A549 (cell line): Measurements from ENCODE around the gene CD37. TPM values are rescaled to one million over a fixed set of nuclear protein-coding genes. Genes with fewer than 3 reads are reported as not detected.
A peak's percentile ranks its signal among the peaks of the same experiment; 100 is the strongest.

Experiments
- ATAC-seq, 2 experiments: fragments of 200-7000 bp in 1 of 2; fragments of >200 bp in 1 of 2; cut with Nextera tagmentation in 1 of 2; cut with Tn5 transposase in 1 of 2; 3 replicates each; pipeline versions ENCODE4 v1.8.0 to v1.9.1; 2018 to 2020; ENCODE audit warnings: mild to moderate bottlenecking in 1 of 2, moderate library complexity in 1 of 2
- CTCF ChIA-PET: fragments of 300-600 bp; sonication (Branson Sonifier 250); formaldehyde crosslinking; extraction: SDS; loops from one replicate; lab custom pipeline; 2021; ENCODE audit warnings: antibody characterized with exemption, inconsistent platforms; lab: Yijun Ruan, JAX
- POLR2A ChIA-PET: fragments of 350-600 bp; formaldehyde crosslinking; extraction: SDS; loops from one replicate; lab custom pipeline; 2021; ENCODE audit warnings: antibody characterized with exemption, inconsistent platforms; lab: Yijun Ruan, JAX
- DNase-seq, 2 experiments: peaks; one replicate each; pipeline versions ENCODE4 v3.0.0 to v3.0.0-alpha.2; 2011 to 2016; ENCODE audit warnings: low read depth in 1 of 2, low spot score in 1 of 2
- FAIRE-seq: peaks from 2 replicates; lab custom pipeline; 2011; peaks lifted over from hg19 to GRCh38; lab: Jason Lieb, UNC
- H3K27ac ChIP-seq, 2 experiments: fragments of >200 bp; sonication (Bioruptor Twin); formaldehyde crosslinking; 3 replicates each; pipeline ENCODE4 v1.5.1; 2016 to 2017
- H3K4me1 ChIP-seq: fragments of >200 bp; sonication (Bioruptor Twin); formaldehyde crosslinking; 3 replicates; pipeline ENCODE4 v1.6.1; 2016
- H3K4me2 ChIP-seq: fragments of >200 bp; sonication (Bioruptor Twin); formaldehyde crosslinking; 3 replicates; pipeline ENCODE4 v1.6.1; 2016
- H3K4me3 ChIP-seq: fragments of >200 bp; sonication (Bioruptor Twin); formaldehyde crosslinking; 3 replicates; pipeline ENCODE4 v1.5.1; 2016
- H3K9me3 ChIP-seq: fragments of >200 bp; sonication (Bioruptor Twin); formaldehyde crosslinking; 3 replicates; pipeline ENCODE4 v1.6.1; 2016
- CBX2 ChIP-seq: fragments of 200-600 bp; sonication (generic); IDR thresholded peaks from 2 replicates; pipeline ENCODE4 v1.6.1; 2016; ENCODE audit warnings: low read depth, mild to moderate bottlenecking, borderline replicate concordance
- CBX8 ChIP-seq: fragments of 200-600 bp; sonication (generic); IDR thresholded peaks from 2 replicates; pipeline ENCODE4 v1.6.1; 2016
- CHD4 ChIP-seq: fragments of 200-600 bp; sonication (generic); IDR thresholded peaks from 2 replicates; pipeline ENCODE4 v1.6.1; 2016; ENCODE audit warnings: antibody characterized with exemption, mild to moderate bottlenecking, borderline replicate concordance
- E2F6 ChIP-seq: IDR thresholded peaks from 2 replicates; pipeline ENCODE4 v1.6.1; 2012; ENCODE audit warnings: low read depth, borderline replicate concordance
- FOXS1 ChIP-seq: fragments of 250-450 bp; sonication (Bioruptor Pico); IDR thresholded peaks from 2 replicates; pipeline ENCODE4 v1.5.0; 2020; ENCODE audit warnings: mild to moderate bottlenecking, moderate library complexity
- GATA3 ChIP-seq: IDR thresholded peaks from 2 replicates; pipeline ENCODE4 v1.6.1; 2012; ENCODE audit warnings: borderline replicate concordance
- HES2 ChIP-seq: fragments of >200 bp; sonication (Bioruptor Twin); formaldehyde crosslinking; IDR thresholded peaks from 2 replicates; pipeline ENCODE4 v1.6.1; 2016
- HOXB13 ChIP-seq: fragments of 250-450 bp; sonication (Bioruptor Pico); IDR thresholded peaks from 2 replicates; pipeline ENCODE4 v1.5.0; 2020; ENCODE audit warnings: low read depth, mild to moderate bottlenecking, moderate library complexity
- JUN ChIP-seq, 2 experiments: fragments of >200 bp; sonication (Bioruptor Twin); formaldehyde crosslinking; IDR thresholded peaks; 2 replicates in 1 of 2; 3 replicates in 1 of 2; pipeline ENCODE4 v1.6.1; 2016 to 2017
- JUNB ChIP-seq: fragments of >200 bp; sonication (Bioruptor Twin); formaldehyde crosslinking; IDR thresholded peaks from 2 replicates; pipeline ENCODE4 v1.6.1; 2016
- MAZ ChIP-seq: fragments of 150-350 bp; IDR thresholded peaks from 2 replicates; pipeline ENCODE4 v1.6.1; 2014; ENCODE audit warnings: antibody characterized with exemption, low read depth, low read length, borderline replicate concordance
- NPAS2 ChIP-seq: fragments of 250-450 bp; sonication (Bioruptor Pico); IDR thresholded peaks from 2 replicates; pipeline ENCODE4 v1.8.0; 2022; ENCODE audit warnings: mild to moderate bottlenecking, moderate library complexity, borderline replicate concordance
- PBX3 ChIP-seq: IDR thresholded peaks from 2 replicates; pipeline ENCODE4 v1.6.1; 2012
- PHF8 ChIP-seq: fragments of 200-600 bp; sonication (generic); IDR thresholded peaks from 2 replicates; pipeline ENCODE4 v1.6.1; 2016; ENCODE audit warnings: low read depth, mild to moderate bottlenecking, antibody characterized with exemption, moderate library complexity, borderline replicate concordance
- TFCP2L1 ChIP-seq: fragments of 250-450 bp; sonication (Bioruptor Pico); IDR thresholded peaks from 2 replicates; pipeline ENCODE4 v1.5.0; 2021; ENCODE audit warnings: mild to moderate bottlenecking
- USF2 ChIP-seq: fragments of 450-650 bp; IDR thresholded peaks from 2 replicates; pipeline ENCODE4 v1.6.1; 2014; ENCODE audit warnings: antibody characterized with exemption
- ZC3H11A ChIP-seq: fragments of 450-650 bp; IDR thresholded peaks from 2 replicates; pipeline ENCODE4 v1.6.1; 2014; ENCODE audit warnings: antibody characterized with exemption, mild to moderate bottlenecking
- WGBS: methylation state at CpG from one replicate; pipeline ENCODE4 v1.1.6; 2017; ENCODE audit errors: missing lambda C conversion rate; 5-methylcytosine and 5-hydroxymethylcytosine counted together
- polyA plus RNA-seq, 4 experiments: library from polyadenylated mRNA; depleted of rRNA in 3 of 4; stranded (reverse); fragments of >200 nt; fragmentation: RNase III in 1 of 4; extraction: RNeasy Plus Mini Kit Qiagen cat#74134 plus additional on column Dnase treatment in 1 of 4; gene quantifications; 2 replicates in 3 of 4; 3 replicates in 1 of 4; pipeline ENCODE4 v1.2.3, GENCODE V29; 2011 to 2017

CD37 gene
- polyA plus RNA-seq, 2 of the 4 experiments (the other 2 are of a cell fraction): 0.13 TPM; not detected in 1

- ATAC-seq (no peak), FAIRE-seq (no peak), DNase-seq (no peak)
- no peak overlapping the region for H3K4me2 ChIP-seq
- peaks cover 5% of the 10 kb centered on the region; the same call in 2 of the 3 replicates for H3K9me3 ChIP-seq
- ChIA-PET POLR2A (no interaction called here), CTCF (interaction anchor here (0.9 to 5.6 kb wide), 4 partner anchors 8 to 199 kb away, joined by 3 to 17 read pairs (median 3); no protein-coding TSS in a partner anchor)
- no peak overlapping the region for H3K27ac ChIP-seq
- H3K4me1 ChIP-seq: no peaks in the 10 kb centered on the region
- 90% methylated on average over 11 of the region's 11 CpGs for WGBS
- no peak overlapping the region for H3K4me3 ChIP-seq
- no peak for TF ChIP-seq MAZ
- no peak for TF ChIP-seq TFCP2L1 (CRISPR knock-in tag)
- TF ChIP-seq NPAS2 (CRISPR knock-in tag): no peak
- no peak for TF ChIP-seq CBX8
Observed at GRCh38 chr19:49344505-49345423, 9.6 kb downstream of the CD37 start.

GRCh38 chr19:49347191-49347590, 12.0 kb downstream of the CD37 start:
- no peak for FAIRE-seq
- no peak for TF ChIP-seq CBX2
- TF ChIP-seq GATA3: no peak
- TF ChIP-seq NPAS2 (CRISPR knock-in tag): no peak
- no peak for TF ChIP-seq JUN (IDR thresholded peaks at IDR 0.05)
- no peak for TF ChIP-seq JUNB
- TF ChIP-seq E2F6: no peak
- no peak for TF ChIP-seq HES2
- no peak for TF ChIP-seq MAZ
- no peak for TF ChIP-seq CHD4
- TF ChIP-seq ZC3H11A: no peak
- no peak for TF ChIP-seq FOXS1 (CRISPR knock-in tag)
- TF ChIP-seq HOXB13 (CRISPR knock-in tag): no peak
- no peak for TF ChIP-seq PHF8
- CTCF ChIA-PET: interaction anchor here (0.7 to 2.6 kb wide), 6 partner anchors 12 to 119 kb away, joined by 3 to 8 read pairs (median 6); partner anchors contain the start of gene CD37

GRCh38 chr19:49347835-49348234, 12.6 kb downstream of the CD37 start:
- DNase-seq (peak; percentile 81 to 92), FAIRE-seq (peak; percentile 89), ATAC-seq (peak; percentile 88 to 97)
- POLR2A ChIA-PET: no interaction called here
- Histone ChIP-seq H3K9me3 (peaks cover 8% of the 10 kb centered on the region; the same call in 2 of the 3 replicates), H3K4me2 (no peak overlapping the region), H3K4me1 (no peaks in the 10 kb centered on the region), H3K4me3 (no peak overlapping the region), H3K27ac (no peak overlapping the region)
- 61% methylated on average over 3 of the region's 3 CpGs for WGBS
- CTCF ChIA-PET: interaction anchor here (0.8 to 2.6 kb wide), 8 partner anchors 8 to 123 kb away, joined by 4 to 8 read pairs (median 6); partner anchors contain the start of gene CD37
- TF ChIP-seq GATA3: no peak
- peak; percentile 74 for TF ChIP-seq USF2
- TF ChIP-seq PBX3: no peak
- TF ChIP-seq, all 56 proteins: peak for 1

More at GRCh38 chr19:49347191-49347590, 12.0 kb downstream of the CD37 start:
- H3K27ac ChIP-seq: no peak overlapping the region
- no peak overlapping the region for H3K4me2 ChIP-seq
- WGBS: 95% methylated on average over 15 of the region's 15 CpGs
- no peak for DNase-seq
- ATAC-seq: peak; percentile 23 to 27; a peak in 3 of 6 replicates
- H3K9me3 ChIP-seq: peaks cover 8% of the 10 kb centered on the region; the same call in 2 of the 3 replicates
- POLR2A ChIA-PET: no interaction called here
- H3K4me1 ChIP-seq: no peaks in the 10 kb centered on the region
- H3K4me3 ChIP-seq: no peak overlapping the region
